A549 (cell line): Measurements from ENCODE around the gene OR13C8.

Experiments
- CHD2 ChIP-seq: fragments of 150-350 bp; IDR thresholded peaks from 2 replicates; pipeline ENCODE4 v1.6.1; 2014; ENCODE audit warnings: low read length; ENCODE audit not compliant: partially characterized antibody
- ESRRA ChIP-seq: fragments of 150-350 bp; IDR thresholded peaks from 2 replicates; pipeline ENCODE4 v1.6.1; 2014; ENCODE audit warnings: mild to moderate bottlenecking, low read length, borderline replicate concordance
- JUNB ChIP-seq: fragments of >200 bp; sonication (Bioruptor Twin); formaldehyde crosslinking; IDR thresholded peaks from 2 replicates; pipeline ENCODE4 v1.6.1; 2016
- POLR2A ChIP-seq: IDR thresholded peaks from 2 replicates; pipeline ENCODE4 v1.6.1; 2012; ENCODE audit warnings: mild to moderate bottlenecking, low read length
- TF ChIP-seq, protein P1 (sequence below): fragments of >200 bp; sonication (Bioruptor Twin); formaldehyde crosslinking; IDR thresholded peaks from 3 replicates; pipeline ENCODE4 v1.5.1; 2016
- TF ChIP-seq, protein P2 (sequence below): fragments of 200-600 bp; sonication (generic); IDR thresholded peaks from 2 replicates; pipeline ENCODE4 v1.6.1; 2016; ENCODE audit warnings: antibody characterized with exemption, mild to moderate bottlenecking, moderate library complexity
- TF ChIP-seq, protein P3 (sequence below): fragments of 450-650 bp; IDR thresholded peaks from 2 replicates; pipeline ENCODE4 v1.6.1; 2014; ENCODE audit warnings: antibody characterized with exemption

DNA sequence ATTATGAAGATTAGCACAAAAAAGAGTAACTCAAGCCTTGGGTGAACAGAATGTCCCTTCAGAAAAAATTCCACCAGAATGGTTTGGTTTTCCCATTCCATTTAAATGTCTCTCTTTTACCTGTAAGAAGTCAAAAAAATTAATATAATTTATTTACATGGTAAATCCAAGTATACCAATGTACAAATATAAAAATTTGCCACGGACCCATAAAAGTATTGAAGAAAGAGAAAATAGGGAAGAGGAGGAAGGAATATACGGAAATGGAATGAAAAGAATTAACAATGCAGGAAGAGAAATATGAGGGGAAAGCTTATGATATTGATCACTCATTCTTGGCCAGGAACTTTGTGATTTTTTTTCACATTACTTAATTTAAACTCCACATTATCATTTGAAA lies 49.1 kb downstream of the OR13C8 start, which contains the start of gene OR13C9:
- TF ChIP-seq ESRRA = no peak
- TF ChIP-seq, protein P1, sequence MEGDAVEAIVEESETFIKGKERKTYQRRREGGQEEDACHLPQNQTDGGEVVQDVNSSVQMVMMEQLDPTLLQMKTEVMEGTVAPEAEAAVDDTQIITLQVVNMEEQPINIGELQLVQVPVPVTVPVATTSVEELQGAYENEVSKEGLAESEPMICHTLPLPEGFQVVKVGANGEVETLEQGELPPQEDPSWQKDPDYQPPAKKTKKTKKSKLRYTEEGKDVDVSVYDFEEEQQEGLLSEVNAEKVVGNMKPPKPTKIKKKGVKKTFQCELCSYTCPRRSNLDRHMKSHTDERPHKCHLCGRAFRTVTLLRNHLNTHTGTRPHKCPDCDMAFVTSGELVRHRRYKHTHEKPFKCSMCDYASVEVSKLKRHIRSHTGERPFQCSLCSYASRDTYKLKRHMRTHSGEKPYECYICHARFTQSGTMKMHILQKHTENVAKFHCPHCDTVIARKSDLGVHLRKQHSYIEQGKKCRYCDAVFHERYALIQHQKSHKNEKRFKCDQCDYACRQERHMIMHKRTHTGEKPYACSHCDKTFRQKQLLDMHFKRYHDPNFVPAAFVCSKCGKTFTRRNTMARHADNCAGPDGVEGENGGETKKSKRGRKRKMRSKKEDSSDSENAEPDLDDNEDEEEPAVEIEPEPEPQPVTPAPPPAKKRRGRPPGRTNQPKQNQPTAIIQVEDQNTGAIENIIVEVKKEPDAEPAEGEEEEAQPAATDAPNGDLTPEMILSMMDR = no peak
- TF ChIP-seq JUNB = no peak
- TF ChIP-seq, protein P2, sequence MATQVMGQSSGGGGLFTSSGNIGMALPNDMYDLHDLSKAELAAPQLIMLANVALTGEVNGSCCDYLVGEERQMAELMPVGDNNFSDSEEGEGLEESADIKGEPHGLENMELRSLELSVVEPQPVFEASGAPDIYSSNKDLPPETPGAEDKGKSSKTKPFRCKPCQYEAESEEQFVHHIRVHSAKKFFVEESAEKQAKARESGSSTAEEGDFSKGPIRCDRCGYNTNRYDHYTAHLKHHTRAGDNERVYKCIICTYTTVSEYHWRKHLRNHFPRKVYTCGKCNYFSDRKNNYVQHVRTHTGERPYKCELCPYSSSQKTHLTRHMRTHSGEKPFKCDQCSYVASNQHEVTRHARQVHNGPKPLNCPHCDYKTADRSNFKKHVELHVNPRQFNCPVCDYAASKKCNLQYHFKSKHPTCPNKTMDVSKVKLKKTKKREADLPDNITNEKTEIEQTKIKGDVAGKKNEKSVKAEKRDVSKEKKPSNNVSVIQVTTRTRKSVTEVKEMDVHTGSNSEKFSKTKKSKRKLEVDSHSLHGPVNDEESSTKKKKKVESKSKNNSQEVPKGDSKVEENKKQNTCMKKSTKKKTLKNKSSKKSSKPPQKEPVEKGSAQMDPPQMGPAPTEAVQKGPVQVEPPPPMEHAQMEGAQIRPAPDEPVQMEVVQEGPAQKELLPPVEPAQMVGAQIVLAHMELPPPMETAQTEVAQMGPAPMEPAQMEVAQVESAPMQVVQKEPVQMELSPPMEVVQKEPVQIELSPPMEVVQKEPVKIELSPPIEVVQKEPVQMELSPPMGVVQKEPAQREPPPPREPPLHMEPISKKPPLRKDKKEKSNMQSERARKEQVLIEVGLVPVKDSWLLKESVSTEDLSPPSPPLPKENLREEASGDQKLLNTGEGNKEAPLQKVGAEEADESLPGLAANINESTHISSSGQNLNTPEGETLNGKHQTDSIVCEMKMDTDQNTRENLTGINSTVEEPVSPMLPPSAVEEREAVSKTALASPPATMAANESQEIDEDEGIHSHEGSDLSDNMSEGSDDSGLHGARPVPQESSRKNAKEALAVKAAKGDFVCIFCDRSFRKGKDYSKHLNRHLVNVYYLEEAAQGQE = no peak
- TF ChIP-seq, protein P3, sequence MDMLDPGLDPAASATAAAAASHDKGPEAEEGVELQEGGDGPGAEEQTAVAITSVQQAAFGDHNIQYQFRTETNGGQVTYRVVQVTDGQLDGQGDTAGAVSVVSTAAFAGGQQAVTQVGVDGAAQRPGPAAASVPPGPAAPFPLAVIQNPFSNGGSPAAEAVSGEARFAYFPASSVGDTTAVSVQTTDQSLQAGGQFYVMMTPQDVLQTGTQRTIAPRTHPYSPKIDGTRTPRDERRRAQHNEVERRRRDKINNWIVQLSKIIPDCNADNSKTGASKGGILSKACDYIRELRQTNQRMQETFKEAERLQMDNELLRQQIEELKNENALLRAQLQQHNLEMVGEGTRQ = no peak
- TF ChIP-seq POLR2A = no peak
- TF ChIP-seq CHD2 = no peak
